ENCODE results near the gene ATRNL1. TPM values are rescaled to one million over a fixed set of nuclear protein-coding genes. Genes with fewer than 3 reads are reported as not detected.

ATRNL1 gene
- polyA plus RNA-seq, 2 of the 4 experiments (the other 2 are of a cell fraction), result 0.13 to 0.34 TPM

- TF ChIP-seq KDM1A (IDR thresholded peaks at IDR 0.05; ENCODE audit: low read depth), result no peak
- TF ChIP-seq MAX (IDR thresholded peaks at IDR 0.05), result no peak
- no peak for TF ChIP-seq RARB (CRISPR knock-in tag; IDR thresholded peaks at IDR 0.05)
- TF ChIP-seq MYC (IDR thresholded peaks at IDR 0.05; ENCODE audit: borderline replicate concordance, low read length), result no peak
- TF ChIP-seq RNF2 (IDR thresholded peaks at IDR 0.05; ENCODE audit: borderline replicate concordance, low read depth), result no peak
- TF ChIP-seq FOSL2 (IDR thresholded peaks at IDR 0.05), result no peak
- no peak for TF ChIP-seq FOSL2 (CRISPR knock-in tag; IDR thresholded peaks at IDR 0.05)
- TF ChIP-seq PHF8 (IDR thresholded peaks at IDR 0.05; ENCODE audit: borderline replicate concordance, low read depth), result no peak
- no peak for TF ChIP-seq FOSB (CRISPR knock-in tag; IDR thresholded peaks at IDR 0.05)
- TF ChIP-seq CHD4 (IDR thresholded peaks at IDR 0.05; ENCODE audit: borderline replicate concordance), result no peak
Observed at GRCh38 chr10:115777646-115778045, 684.5 kb downstream of the ATRNL1 start (continued).

DNA sequence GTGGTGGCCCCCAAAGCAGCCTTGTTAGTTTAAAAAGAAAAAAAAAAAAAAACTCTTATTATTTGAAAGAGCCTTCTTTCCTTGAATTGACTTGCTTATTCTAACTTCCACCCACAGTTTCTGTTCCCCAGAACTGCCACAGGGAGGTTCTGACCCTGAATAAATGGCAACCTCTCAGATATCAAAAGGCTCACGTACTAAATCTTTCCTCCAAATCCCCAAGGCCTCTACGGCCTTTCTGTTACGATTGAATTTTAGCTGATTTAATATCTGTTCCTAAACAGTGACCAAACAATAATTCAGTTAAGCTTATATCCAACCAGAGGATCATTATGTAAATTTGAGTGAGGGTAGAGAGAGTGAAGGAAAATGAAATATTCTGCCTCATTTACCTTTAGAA is 697.1 kb downstream of the ATRNL1 start:
- Histone ChIP-seq H3K4me3 (no peak overlapping the region), H3K27ac (no peak overlapping the region), H3K4me1 (no peaks in the 10 kb centered on the region), H3K4me2 (no peak overlapping the region), H3K9me3 (0 out of 3 replicates have a peak, but pooled peaks cover under 1% of the 10 kb centered on the region)
- WGBS (ENCODE audit: missing lambda C conversion rate), result 47% methylated on average over 3 of the region's 3 CpGs
- no peak for TF ChIP-seq RARB (CRISPR knock-in tag; IDR thresholded peaks at IDR 0.05)
- no peak for TF ChIP-seq NFE2L2 (conservative IDR thresholded peaks at IDR 0.05; ENCODE audit: low read length)
- TF ChIP-seq ELK1 (IDR thresholded peaks at IDR 0.05; ENCODE audit: low read depth, low read length), result no peak
- no peak for TF ChIP-seq HES2 (IDR thresholded peaks at IDR 0.05)
- TF ChIP-seq MYC (IDR thresholded peaks at IDR 0.05; ENCODE audit: borderline replicate concordance, low read length), result no peak
- no peak for TF ChIP-seq ZC3H11A (IDR thresholded peaks at IDR 0.05)
- TF ChIP-seq, protein P1, sequence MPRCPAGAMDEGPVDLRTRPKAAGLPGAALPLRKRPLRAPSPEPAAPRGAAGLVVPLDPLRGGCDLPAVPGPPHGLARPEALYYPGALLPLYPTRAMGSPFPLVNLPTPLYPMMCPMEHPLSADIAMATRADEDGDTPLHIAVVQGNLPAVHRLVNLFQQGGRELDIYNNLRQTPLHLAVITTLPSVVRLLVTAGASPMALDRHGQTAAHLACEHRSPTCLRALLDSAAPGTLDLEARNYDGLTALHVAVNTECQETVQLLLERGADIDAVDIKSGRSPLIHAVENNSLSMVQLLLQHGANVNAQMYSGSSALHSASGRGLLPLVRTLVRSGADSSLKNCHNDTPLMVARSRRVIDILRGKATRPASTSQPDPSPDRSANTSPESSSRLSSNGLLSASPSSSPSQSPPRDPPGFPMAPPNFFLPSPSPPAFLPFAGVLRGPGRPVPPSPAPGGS (IDR thresholded peaks at IDR 0.05), result no peak
- no peak for TF ChIP-seq POLR2A (IDR thresholded peaks at IDR 0.05; ENCODE audit: low read length)
- TF ChIP-seq KDM5A (IDR thresholded peaks at IDR 0.05), result no peak
- no peak for TF ChIP-seq TFCP2L1 (CRISPR knock-in tag; IDR thresholded peaks at IDR 0.05)
- TF ChIP-seq NPAS2 (CRISPR knock-in tag; IDR thresholded peaks at IDR 0.05; ENCODE audit: borderline replicate concordance), result no peak
- TF ChIP-seq ZNF302 (CRISPR knock-in tag; IDR thresholded peaks at IDR 0.05), result no peak
- TF ChIP-seq, protein P2, sequence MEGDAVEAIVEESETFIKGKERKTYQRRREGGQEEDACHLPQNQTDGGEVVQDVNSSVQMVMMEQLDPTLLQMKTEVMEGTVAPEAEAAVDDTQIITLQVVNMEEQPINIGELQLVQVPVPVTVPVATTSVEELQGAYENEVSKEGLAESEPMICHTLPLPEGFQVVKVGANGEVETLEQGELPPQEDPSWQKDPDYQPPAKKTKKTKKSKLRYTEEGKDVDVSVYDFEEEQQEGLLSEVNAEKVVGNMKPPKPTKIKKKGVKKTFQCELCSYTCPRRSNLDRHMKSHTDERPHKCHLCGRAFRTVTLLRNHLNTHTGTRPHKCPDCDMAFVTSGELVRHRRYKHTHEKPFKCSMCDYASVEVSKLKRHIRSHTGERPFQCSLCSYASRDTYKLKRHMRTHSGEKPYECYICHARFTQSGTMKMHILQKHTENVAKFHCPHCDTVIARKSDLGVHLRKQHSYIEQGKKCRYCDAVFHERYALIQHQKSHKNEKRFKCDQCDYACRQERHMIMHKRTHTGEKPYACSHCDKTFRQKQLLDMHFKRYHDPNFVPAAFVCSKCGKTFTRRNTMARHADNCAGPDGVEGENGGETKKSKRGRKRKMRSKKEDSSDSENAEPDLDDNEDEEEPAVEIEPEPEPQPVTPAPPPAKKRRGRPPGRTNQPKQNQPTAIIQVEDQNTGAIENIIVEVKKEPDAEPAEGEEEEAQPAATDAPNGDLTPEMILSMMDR (IDR thresholded peaks at IDR 0.05), result no peak
- TF ChIP-seq SREBF2 (IDR thresholded peaks at IDR 0.05), result no peak
- TF ChIP-seq, protein P3, sequence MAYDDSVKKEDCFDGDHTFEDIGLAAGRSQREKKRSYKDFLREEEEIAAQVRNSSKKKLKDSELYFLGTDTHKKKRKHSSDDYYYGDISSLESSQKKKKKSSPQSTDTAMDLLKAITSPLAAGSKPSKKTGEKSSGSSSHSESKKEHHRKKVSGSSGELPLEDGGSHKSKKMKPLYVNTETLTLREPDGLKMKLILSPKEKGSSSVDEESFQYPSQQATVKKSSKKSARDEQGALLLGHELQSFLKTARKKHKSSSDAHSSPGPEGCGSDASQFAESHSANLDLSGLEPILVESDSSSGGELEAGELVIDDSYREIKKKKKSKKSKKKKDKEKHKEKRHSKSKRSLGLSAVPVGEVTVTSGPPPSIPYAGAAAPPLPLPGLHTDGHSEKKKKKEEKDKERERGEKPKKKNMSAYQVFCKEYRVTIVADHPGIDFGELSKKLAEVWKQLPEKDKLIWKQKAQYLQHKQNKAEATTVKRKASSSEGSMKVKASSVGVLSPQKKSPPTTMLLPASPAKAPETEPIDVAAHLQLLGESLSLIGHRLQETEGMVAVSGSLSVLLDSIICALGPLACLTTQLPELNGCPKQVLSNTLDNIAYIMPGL (CRISPR knock-in tag; IDR thresholded peaks at IDR 0.05; ENCODE audit: borderline replicate concordance), result no peak
- ChIA-PET CTCF (interaction anchor here (1.9 kb wide), 1 partner anchor 9 kb away, joined by 9 read pairs; no protein-coding TSS in a partner anchor), POLR2A (no interaction called here)
- ATAC-seq (no peak), FAIRE-seq (no peak), DNase-seq (ENCODE audit: low read depth in 1 of 2, low spot score in 1 of 2) (no peak)

All from A549 (cell line).